Lung (tissue), 12 donors: ENCODE results near the gene SLC30A5. TPM values are rescaled to one million over a fixed set of nuclear protein-coding genes. Genes with fewer than 3 reads are reported as not detected.

Experiments used
- ATAC-seq: fragments of 200-7000 bp; cut with Tn5 transposase; one replicate; pipeline ENCODE4 v1.9.1; 2020; ENCODE audit warnings: moderate number of reproducible peaks; ENCODE audit not compliant: insufficient read depth, low FRiP score
- DNase-seq, 3 donors: peaks; one replicate each; pipeline ENCODE4 v3.0.0-alpha.2; 2013 to 2017
- H3K27ac ChIP-seq, 2 donors: one replicate each; pipeline ENCODE4 v1.5.1; 2013; ENCODE audit warnings: mild to moderate bottlenecking in 2 of 2, moderate library complexity in 2 of 2, control low read depth in 1 of 2, inconsistent platforms in 1 of 2, low read depth in 1 of 2, low read length in 1 of 2
- H3K27me3 ChIP-seq, 3 donors: one replicate each; pipeline ENCODE4 v1.5.1; 2013; ENCODE audit warnings: low read length in 2 of 3; ENCODE audit not compliant: control insufficient read depth in 3 of 3, insufficient read depth in 3 of 3
- H3K36me3 ChIP-seq, 4 donors: one replicate each; pipeline ENCODE4 v1.5.1; 2013; ENCODE audit warnings: low read length in 4 of 4, mild to moderate bottlenecking in 1 of 4, moderate library complexity in 1 of 4; ENCODE audit not compliant: control insufficient read depth in 4 of 4, insufficient read depth in 4 of 4
- H3K4me1 ChIP-seq, 5 donors: one replicate each; pipeline ENCODE4 v1.5.1; 2013; ENCODE audit warnings: low read length in 5 of 5, mild to moderate bottlenecking in 2 of 5, moderate library complexity in 1 of 5; ENCODE audit not compliant: control insufficient read depth in 5 of 5, insufficient read depth in 5 of 5
- H3K4me3 ChIP-seq: one replicate; pipeline ENCODE4 v1.5.1; 2013; ENCODE audit warnings: mild to moderate bottlenecking, control low read depth, moderate library complexity
- H3K9ac ChIP-seq, 2 donors: one replicate each; pipeline ENCODE4 v1.5.1; 2013; ENCODE audit warnings: low read length in 2 of 2, control low read depth in 1 of 2; ENCODE audit not compliant: insufficient read depth in 1 of 2
- H3K9me3 ChIP-seq, 4 donors: one replicate each; pipeline ENCODE4 v1.5.1; 2013; ENCODE audit warnings: low read length in 3 of 4, mild to moderate bottlenecking in 1 of 4, moderate library complexity in 1 of 4; ENCODE audit not compliant: control insufficient read depth in 4 of 4, insufficient read depth in 3 of 4
- WGBS, 2 donors: extraction: QIAGEN DNeasy Blood & Tissue Kit; methylation state at CpG; one replicate each; pipeline ENCODE4 v1.1.7; 2013; 5-methylcytosine and 5-hydroxymethylcytosine counted together
- polyA plus RNA-seq, 2 donors: library from polyadenylated mRNA; stranded (reverse); fragments of 200-250 nt; gene quantifications; one replicate each; pipeline ENCODE4 v1.2.1, GENCODE V29; 2013
- total RNA-seq, 2 donors: library from RNA; depleted of rRNA in 1 of 2; stranded (reverse); fragments of >200 nt in 1 of 2; gene quantifications; one replicate each; pipeline ENCODE4 v1.2.1, GENCODE V29; 2014 to 2021
- TF ChIP-seq, protein P1 (sequence below): IDR thresholded peaks from 2 replicates; pipeline ENCODE4 v1.5.1; 2012; ENCODE audit warnings: mild to moderate bottlenecking; ENCODE audit errors: control extremely low read depth, extremely low read depth
- donor health status: control.
- donor health status: control.
- donor health status: Bipolar disorder and iron deficiency.
- donor health status: healthy.
- donor health status: DM: yes; HTN: yes; CAD: no.

The SLC30A5 gene
- total and polyA plus RNA-seq, 4 donors = 28.7 to 52.3 (median 44.3) TPM

DNA sequence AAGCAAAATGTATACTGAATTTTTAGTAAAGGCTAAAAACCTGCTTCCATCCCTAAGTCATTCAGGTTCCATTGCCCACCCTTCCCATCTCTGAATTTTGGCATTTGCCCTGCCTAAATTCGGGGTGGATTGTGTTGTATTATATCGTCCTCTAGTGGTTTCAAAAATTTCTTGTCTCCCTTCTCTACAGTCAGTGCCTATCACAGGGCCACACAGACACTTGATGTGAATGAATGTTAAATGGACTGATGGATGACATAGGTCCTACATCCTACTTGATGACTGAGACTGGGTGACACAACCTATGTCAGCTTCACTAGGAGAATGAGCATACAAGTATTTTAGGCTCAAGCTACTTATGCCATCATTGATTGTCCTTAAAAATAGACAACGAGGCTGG lies 45.6 kb upstream of the SLC30A5 start:
- Histone ChIP-seq H3K27me3 (no peaks in the 10 kb centered on the region), H3K9me3 (no peaks in the 10 kb centered on the region), H3K4me1 (peaks cover 0 to 3% (median 0%) of the 10 kb centered on the region in 5 donors), H3K27ac (no peak overlapping the region), H3K9ac (no peak overlapping the region), H3K36me3 (no peaks in the 10 kb centered on the region), H3K4me3 (no peak overlapping the region)
- TF ChIP-seq, protein P1, sequence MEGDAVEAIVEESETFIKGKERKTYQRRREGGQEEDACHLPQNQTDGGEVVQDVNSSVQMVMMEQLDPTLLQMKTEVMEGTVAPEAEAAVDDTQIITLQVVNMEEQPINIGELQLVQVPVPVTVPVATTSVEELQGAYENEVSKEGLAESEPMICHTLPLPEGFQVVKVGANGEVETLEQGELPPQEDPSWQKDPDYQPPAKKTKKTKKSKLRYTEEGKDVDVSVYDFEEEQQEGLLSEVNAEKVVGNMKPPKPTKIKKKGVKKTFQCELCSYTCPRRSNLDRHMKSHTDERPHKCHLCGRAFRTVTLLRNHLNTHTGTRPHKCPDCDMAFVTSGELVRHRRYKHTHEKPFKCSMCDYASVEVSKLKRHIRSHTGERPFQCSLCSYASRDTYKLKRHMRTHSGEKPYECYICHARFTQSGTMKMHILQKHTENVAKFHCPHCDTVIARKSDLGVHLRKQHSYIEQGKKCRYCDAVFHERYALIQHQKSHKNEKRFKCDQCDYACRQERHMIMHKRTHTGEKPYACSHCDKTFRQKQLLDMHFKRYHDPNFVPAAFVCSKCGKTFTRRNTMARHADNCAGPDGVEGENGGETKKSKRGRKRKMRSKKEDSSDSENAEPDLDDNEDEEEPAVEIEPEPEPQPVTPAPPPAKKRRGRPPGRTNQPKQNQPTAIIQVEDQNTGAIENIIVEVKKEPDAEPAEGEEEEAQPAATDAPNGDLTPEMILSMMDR = no peak
- 34 to 42% methylated on average over 3 of the region's 3 CpGs for WGBS, 2 donors
- DNase-seq (peak in 2 of 3 donors; percentile 53 to 54), ATAC-seq (no peak)

DNA sequence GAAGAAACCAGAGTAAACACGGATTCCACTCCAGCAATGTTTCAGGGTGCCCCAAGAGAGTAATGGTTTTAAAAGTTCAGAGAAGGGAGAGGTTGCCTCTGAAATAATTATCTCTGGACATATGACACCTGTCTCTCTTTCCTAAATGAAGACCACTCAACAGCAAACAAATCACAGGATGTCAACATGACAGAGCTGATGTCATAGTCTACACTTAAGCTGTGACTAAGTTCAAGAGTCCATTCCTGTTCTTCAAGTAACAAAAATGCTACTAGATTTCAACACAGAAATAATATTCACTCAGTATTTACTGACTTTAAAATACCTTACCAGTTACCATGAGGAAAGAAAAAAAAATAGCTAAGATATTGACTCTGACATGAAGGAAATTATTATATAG lies 44.7 kb upstream of the SLC30A5 start:
- DNase-seq (no peak), ATAC-seq (no peak)
- Histone ChIP-seq H3K4me1 (no peaks in the 10 kb centered on the region), H3K27ac (no peak overlapping the region), H3K27me3 (no peaks in the 10 kb centered on the region), H3K36me3 (no peaks in the 10 kb centered on the region), H3K4me3 (no peak overlapping the region), H3K9ac (no peak overlapping the region), H3K9me3 (no peaks in the 10 kb centered on the region)
- TF ChIP-seq, protein P1 = no peak
- 72 to 95% methylated on average over 1 of the region's 1 CpG for WGBS, 2 donors

DNA sequence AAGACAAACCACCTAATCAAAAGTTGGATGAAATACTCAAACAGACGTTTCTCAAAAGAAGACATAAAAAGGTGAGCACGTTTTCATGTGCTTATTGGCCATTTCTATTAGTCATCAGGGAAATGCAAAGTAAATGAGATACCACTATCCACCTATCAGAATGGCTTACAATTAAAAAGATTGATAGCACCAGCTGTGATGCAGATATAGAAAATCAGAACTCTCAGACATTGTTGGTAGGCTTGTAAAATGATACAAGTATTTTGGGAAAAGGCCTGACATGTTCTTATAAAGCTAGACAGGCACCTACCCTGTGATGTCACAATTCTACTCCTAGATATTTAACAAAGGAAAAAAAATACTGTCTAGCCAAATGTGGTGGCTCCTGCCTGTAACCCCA lies 44.0 kb upstream of the SLC30A5 start:
- WGBS, 2 donors = 50 to 70% methylated on average over 2 of the region's 2 CpGs
- H3K36me3 ChIP-seq = no peaks in the 10 kb centered on the region
- H3K4me3 ChIP-seq = no peak overlapping the region
- TF ChIP-seq, protein P1 = no peak
- no peak overlapping the region for H3K9ac ChIP-seq
- H3K27me3 ChIP-seq = no peaks in the 10 kb centered on the region
- ATAC-seq (no peak), DNase-seq (no peak)
- no peaks in the 10 kb centered on the region for H3K4me1 ChIP-seq
- no peak overlapping the region for H3K27ac ChIP-seq
- H3K9me3 ChIP-seq = no peaks in the 10 kb centered on the region

DNA sequence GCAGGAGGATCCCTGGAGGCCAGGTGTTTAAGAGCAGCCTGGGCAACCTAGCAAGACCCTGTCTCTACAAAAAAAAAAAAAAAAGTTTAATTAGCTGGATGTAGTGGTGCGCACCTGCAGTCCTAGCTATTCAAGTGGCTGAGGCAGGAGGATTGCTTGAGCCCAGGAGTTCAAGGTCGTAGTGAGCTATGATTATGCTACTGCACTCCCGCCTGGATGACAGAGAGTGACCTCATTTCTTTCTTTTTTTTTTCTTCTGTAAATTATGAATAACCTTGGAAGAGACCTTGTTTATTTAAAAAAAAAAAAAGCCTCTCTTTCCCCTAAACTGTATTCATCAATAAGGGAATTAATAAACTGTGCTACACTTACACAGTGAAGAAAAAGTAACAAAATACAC lies 43.6 kb upstream of the SLC30A5 start:
- H3K4me1 ChIP-seq = no peaks in the 10 kb centered on the region
- H3K9me3 ChIP-seq = no peaks in the 10 kb centered on the region
- no peaks in the 10 kb centered on the region for H3K27me3 ChIP-seq
- no peak overlapping the region for H3K27ac ChIP-seq
- no peaks in the 10 kb centered on the region for H3K36me3 ChIP-seq
- DNase-seq (no peak), ATAC-seq (no peak)
- TF ChIP-seq, protein P1 = no peak
- H3K9ac ChIP-seq = no peak overlapping the region
- 75 to 82% methylated on average over 3 of the region's 3 CpGs for WGBS, 2 donors
- H3K4me3 ChIP-seq = no peak overlapping the region
